GM18498 (cell line): ENCODE results near the gene ADH6.
"Not testable (repeated sequence)": the region's sequence is repeated elsewhere in the genome, so short reads cannot be mapped to it uniquely, and the experiment has no call there.

ENCODE experiments used
- ATAC-seq: cut with Tn5 transposase; IDR thresholded peaks from one replicate; pipeline ENCODE4 v1.9.1; 2021; ENCODE audit warnings: mild to moderate bottlenecking, moderate library complexity; ENCODE audit not compliant: unreplicated experiment

Gene ADH6

DNA sequence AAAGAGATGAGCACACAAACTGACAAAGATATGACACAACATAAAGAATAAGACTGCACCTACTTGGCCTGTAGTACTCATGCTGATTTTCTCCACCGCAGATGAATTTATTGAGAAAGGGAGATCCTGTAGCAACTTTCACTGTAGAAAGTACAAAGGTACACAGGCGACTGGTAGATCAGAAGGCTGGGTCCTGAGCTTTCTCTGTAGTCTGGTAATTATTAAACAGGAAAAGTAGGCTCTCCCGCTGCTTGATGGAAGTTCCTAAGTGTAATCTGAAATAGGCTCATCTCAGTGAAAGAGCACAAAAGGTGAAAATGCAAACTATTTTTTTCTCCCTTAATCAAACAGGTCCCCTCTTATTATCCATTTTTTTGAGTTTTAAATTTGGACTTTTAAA, at the start of gene ADH6:
Gene ADH6, minus strand, starts transcription at position 175 of the 400 bp plus-strand sequence. Its CDS starts 94 bp downstream, at position 81.
- no peak for ATAC-seq

DNA sequence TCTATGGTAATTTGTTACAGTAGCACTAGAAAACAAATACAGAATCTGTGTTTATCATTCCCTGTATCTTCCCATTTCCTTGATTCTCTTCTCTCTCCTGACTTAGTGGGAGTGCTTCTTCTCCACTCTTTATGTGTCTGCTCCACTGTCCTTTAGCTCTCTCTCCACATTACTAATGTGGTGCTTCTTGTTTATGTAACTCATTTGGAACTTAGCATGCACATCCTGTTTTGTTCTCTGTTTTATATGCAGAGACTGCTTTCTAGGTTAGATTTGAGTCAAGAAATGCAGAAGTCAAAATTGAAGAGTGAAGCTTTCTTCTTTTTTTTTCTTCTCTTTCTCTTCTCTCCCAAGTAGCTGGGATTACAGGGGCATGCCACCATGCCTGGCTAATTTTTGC, 45.9 kb upstream of the ADH6 start:
- no peak for ATAC-seq

DNA sequence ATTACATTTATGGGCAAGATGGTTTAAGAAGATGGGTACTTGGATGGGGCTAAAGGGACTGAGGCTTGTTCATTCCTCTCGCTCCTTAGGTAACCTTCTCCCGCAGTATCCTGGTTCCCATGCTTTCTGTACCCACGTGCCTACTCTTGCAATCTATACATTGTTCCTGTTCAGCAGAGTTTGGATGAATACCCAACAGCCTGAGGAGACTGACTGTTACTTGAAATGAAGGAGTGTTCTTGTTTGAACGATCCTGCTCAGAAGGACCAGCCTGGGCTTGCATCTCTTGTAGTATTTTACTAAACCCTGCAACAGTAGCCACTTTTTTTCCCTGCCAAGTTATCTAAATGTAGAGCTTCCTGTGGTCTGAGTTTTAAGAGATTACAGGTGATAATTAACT, 33.7 kb upstream of the ADH6 start:
- no peak for ATAC-seq

DNA sequence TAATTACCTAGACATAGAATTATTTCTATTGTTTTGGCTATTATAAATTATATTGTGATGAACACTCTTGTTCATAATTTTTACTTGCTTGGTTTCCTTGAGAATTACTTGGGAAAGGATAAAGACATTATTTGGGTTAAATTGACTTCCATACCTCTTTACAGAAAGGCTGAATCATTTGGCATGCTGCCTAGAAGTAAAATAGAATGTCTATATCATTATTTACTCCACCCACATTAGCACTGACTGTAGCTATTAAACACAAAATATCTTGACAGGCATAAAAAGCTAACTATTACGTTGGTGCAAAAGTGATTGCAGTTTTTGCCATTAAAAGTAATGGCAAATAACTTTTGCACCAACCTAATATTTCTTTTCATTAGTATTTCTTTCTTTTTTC, 29.7 kb upstream of the ADH6 start:
- no peak for ATAC-seq

DNA sequence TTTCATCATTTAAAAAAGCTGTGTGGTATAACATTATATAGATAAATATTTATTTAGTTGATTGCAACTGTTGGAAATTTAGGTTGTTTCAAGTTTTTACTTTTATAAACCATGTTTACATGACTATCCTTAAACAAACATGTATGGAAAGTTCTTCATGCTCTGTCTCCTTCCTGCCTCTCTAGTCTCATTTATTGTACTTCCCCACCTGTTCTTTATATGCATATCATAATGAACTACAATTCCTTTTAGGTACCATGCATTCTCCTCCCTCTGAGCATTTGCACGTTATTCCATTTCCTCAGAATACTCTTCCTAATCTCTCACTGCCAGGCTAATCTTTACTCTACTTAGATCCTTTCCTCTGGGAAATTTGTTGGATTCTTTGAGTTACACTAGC, 16.9 kb upstream of the ADH6 start:
- no peak for ATAC-seq

DNA sequence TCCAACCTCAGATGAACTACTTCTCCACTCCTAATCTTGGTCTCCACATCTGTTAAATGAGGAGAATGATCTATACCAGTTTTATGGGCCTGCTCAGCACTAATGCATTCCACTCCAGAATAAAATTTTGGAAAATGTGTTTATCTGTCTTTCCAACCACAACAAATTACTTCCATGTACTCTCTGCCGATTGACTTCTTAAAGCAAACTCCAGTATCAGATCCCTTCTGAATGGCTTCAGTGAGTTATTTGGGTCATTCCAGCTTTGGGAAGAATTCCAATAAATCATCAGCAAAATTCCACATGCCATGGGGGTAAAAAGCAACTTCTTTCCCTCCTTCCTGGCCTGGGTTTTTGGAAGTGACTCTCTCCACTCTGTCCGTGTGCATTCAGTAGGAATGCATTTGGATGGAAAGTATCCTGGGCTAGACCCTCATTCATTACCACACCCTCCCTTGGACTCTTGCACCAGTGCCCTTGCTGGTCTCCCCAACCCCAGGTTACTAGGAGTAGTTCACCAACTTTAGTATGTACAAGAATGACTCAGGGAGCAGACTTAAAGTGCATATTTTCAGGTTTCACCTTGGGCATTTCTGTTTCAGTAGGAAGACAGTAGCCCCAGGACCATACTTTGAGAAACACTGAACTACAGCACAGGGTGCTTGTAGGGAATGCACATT, 15.4 kb upstream of the ADH6 start:
- ATAC-seq = no peak

DNA sequence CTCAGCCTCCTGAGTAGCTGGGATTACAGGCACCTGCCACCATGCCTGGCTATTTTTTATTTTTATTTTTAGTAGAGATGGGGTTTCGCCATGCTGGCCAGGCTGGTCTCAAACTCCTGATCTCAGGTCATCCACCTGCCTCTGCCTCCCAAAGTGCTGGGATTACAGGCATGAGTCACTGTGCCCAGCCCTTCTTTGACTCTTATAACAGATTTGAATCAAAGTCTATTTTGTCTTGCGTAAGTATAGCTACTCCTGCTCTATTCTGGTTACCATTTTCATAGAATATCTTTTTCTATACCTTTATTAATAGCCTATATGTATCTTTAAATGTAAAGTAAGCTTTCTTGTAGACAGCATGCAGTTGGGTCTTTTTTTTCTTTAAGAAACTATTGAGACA, 14.4 kb upstream of the ADH6 start:
- not testable (repeated sequence) for ATAC-seq

DNA sequence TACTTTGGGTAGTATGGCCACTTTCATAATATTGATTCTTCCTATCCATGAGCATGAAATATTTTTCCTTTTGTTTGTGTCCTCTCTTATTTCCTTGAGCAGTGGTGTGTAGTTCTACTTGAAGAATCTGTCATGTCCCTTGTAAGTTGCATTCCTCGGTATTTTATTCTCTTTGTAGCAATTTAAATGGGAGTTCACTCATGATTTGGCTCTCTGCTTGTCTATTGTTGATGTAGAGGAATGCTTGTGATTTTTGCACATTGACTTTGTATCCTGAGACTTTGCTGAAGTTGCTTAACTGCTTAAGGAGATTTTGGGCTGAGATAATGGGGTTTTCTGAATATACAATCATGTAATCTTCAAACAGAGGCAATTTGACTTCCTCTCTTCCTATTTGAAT, 9.7 kb upstream of the ADH6 start:
- not testable (repeated sequence) for ATAC-seq

DNA sequence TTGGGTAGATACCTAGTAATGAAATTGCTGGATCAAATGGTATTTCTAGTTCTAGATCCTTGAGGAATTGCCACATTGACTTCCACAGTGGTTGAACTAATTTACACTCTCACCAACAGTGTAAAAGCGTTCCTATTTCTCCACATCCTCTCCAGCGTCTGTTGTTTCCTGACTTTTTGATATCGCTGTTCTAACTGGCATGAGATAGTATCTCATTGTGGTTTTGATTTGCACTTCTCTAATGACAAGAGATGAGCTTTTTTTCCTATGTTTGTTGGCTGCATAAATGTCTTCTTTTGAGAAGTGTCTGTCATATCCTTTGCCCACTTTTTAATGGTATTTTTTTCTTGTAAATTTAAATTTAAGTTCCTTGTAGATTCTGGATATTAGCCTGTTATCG, 8.6 kb upstream of the ADH6 start:
- not testable (repeated sequence) for ATAC-seq

DNA sequence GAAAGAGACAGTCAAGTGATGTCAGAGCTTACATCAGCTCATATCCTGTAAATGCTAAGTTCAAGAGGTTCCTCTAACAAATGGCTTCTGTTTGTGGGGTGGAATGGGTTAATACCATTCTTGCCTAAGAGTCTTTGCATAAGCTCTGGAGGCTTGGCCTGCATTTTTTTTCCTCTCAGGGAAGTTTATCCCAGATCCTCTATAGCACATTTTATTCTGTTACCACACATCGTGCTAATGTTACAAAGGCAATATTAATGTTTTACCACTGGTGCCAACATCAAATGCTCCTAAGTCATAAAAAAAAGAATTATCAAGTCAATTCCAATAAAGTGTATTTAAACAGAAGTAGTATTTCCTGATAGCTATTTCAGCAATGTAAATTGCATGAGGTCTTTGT, 2.9 kb upstream of the ADH6 start:
- ATAC-seq = no peak

DNA sequence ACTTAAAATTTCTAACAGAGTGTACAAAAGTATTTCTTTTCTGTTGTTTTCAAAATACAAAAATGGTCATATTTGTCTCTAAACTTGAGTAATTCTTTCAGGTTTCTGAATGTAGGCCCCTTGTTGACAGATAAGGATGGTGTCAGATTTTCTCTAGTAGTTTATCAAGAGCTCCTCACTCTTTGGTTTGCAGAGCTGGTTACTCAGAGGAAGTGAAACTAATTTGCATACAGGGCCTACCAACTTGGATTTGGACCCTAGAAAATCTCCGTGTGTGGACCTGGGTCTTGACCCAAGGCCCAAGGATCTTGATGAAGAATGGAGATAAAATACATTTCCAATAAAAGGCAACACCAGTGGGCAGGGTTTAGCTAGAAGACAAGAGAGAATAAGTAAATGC, 433 bp upstream of the ADH6 start:
- peak; percentile 72 for ATAC-seq

DNA sequence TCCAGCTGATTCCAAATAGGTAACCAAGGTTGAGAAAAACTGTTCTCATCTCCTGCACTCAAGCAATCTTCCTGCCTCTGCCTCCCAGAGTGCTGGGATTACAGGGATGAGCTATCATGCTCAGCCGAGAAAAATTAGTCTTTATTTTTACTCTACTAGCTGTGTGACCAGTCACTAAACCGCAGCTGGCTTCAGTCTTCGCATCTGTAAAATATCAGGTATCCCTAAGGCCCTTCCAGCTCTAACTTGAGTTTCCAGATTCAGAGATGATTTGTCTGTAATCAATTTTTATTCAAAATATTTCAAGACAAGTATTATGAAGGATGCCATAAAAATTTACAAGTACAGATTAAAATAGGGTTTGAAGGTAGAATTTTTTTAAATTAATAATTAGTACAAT, 3.5 kb downstream of the ADH6 start:
- ATAC-seq = no peak

DNA sequence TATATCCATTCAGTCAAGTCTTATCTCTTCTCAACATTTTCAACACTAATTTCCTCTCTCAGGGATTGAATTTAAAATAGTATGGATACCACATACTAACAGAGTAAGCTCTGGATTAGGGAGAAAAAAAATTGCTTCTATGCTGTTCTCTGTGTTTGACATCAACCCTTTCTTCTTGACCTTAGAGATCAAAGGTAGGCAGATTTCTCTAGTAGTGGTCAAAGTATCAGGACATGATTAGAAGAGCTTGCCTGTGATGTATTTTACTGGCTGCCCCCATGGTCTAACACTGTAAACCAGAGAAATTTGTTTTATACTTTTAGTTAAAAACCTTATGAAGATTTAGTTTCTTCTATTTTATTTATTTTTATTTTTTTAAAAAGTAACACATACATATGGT, 8.3 kb downstream of the ADH6 start:
- ATAC-seq = no peak

DNA sequence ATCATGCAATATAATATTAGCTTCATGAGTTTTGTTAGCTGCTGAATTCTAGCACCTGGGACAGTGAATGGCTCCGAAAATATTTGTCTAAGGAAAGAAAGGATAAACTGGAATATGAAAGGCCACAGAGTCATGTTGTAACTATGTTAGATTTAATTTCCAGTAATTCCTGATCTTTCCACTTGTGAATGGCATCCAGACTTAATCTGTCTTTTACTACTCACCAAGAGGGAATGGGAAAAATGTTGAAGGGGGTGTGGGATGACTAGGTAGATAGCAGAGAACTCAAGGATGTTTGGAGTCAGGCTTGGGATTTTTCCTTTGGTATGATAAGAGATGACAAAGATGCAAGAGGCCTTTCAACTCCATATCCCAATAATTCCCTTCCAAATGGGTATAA, 9.4 kb downstream of the ADH6 start:
- no peak for ATAC-seq

DNA sequence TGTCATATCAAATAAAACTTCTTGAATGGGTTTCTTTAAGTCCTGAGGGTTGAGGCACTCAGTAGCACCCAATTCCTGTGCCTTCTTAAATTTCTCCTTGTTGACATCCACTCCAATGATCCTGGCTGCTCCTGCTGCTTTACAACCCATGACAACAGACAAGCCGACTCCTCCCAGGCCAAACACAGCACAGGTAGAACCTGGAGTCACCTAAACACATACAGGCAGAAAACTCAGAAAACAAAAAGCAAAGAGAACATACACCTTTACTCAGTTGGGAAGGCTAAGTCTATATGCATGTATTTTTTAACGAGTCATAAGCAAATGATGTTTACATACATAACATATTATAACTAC, 10.3 kb downstream of the ADH6 start:
- ATAC-seq = no peak

DNA sequence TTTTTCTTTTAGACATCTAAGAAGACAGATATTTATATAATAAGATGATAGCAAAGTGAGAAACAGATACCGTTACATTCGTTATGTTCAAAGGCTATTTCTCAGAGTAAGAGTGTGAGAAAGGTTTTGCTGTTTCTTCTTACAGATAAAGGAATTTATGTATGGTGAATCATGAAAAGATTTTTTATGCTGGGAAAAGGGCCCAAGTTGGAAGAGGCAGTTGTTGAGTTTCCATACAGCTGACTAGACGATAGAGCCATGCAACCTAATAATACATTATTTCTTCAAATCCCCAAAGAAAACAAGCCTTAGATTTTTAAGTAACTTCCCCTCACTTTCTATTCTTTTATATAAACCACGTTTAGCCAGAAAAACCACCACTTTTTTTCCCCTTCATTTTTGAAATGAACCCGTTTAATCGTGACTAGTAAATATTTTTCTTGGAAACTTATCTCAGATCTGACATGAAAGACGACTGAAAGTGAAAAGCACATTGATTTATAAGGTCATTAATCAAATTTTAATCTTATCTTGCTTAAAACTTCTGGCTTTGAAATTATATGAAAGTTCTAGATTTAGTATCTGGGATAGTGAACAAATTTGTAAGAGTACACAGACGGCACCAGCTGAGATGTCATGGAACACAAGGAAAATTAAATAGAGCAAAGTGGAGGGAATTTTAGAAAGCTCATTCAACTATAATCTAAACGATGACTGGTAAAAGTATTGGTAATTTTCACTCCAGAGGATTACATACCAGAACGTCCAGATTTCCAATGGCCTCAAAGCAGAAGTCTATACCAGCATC, 10.9 kb downstream of the ADH6 start:
- ATAC-seq = no peak

DNA sequence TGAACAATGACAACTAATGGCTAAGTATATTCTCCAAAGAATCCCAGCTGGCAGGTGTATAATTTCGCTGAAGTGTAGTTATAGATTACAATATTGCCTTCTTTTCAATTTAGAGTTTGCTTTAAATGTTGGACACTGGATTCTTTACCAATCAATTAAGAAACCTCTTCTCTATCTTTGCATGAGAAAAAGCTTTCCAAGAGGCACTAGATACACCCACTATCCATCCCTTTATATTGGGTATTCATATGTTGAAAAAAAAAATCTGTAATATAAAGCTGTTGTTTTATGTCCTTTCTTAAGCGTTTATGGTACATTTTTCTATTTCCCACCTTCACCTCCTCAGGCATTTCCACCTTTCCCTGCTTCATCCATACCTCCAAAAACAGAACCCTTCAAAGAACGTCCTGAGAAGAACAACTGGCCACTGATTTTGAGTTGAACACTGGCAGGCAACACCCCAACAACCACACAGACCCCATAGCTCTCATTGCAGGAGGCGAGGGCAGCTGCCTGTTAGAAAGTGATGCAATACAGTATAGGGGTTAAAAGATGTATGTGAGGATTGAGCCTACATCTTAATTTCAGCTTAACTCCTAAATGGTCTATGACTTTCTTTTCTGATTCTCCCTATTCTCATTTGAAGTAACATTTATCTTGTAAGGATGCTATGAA, 11.8 kb downstream of the ADH6 start:
- ATAC-seq = no peak

DNA sequence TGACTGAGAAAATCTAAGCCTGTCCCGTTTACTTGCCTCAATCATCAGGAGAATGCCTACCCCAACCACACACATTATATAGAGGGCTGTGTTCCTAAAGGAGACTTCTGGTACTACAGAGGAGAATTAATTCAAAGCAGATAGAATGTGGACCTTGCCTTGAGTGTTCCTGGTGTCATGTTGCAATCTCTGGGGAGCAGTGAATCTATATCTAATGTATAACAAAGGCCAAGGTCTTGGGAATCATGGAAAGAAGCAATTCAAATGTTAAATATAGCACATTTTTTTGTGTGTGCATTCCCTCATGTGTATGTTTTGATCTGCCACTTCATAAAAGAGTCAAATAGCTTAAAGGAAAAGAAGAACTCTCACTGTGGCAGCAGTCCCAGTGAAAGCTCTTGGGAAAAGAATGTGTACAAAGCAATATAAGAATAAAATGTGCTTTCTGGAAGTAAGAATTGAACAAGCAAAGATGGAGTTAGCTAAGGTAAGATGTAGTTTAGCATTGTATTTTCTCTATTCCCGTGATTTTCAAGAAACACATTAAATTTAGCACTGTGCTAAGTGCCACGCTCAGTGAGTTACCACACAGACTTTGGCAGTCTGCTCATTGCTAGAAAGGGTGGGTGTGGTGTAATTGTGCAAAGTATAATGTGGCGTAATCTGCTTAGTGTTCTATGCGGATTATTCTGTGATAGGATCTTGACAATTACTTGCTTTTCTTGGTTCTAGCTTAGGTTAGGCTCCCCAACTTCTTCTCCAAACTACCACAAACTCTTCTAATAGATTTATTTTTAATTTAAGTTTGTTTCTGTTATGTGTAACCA, 13.7 kb downstream of the ADH6 start:
- no peak for ATAC-seq

DNA sequence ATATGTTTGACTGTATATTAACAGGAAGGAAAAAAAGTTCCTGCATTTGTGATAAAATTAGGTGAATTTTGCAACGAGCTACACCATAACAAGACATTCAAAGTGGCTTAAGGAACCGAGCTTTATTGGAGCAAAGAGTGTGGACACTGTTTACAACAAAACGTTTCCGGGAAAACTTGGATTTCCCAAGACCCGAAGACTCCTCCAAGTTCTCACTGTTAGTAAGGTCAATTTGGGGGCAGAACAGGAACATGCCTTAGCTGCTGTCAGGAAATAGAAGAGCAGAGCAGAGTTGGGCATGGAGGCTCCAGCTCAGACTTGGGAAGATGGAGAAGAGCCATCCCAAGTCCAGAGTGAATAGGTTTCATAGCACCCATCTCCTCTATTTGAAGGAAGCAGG, 16.5 kb downstream of the ADH6 start:
- no peak for ATAC-seq

DNA sequence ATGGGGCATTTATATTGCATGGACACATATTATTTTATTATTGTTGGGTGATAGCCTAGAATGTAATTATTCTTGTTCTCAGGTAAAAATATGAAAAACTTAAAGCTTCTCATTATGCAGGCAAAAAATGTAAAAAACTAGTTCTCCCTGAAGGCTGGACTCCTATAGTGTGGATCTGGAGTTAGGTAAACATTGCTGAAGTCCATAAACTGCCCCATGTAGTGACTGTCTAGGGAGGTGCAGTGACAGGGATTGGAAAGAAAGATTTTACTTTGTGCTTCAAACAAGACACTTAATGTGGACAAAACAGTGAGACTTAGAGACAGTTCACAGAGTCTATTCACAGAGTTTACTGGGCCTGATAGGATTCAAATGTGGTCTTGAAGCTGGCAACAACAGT, 17.0 kb downstream of the ADH6 start:
- no peak for ATAC-seq

DNA sequence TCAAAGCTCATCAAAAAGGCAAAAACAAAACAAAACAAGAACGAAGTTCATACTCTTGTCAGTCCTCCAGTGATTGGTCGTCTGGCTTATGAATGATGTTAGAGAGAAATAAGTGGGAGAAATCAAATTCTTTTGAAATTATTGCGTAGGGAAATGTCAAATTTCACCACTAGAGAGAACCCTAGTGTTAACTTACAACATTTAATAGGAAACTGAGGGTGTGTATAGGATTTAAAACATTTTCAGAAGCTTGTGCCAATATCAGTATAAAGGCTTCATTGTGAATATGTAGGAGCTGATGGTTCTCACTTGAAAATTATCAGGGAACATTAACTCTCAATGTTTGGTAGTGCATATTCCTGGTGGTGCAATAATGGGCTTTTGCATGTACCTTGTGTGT, 17.4 kb downstream of the ADH6 start:
- ATAC-seq = no peak
